CD4-positive, alpha-beta T cell (primary cell): ENCODE measurements around the gene ZNF215. TPM values are rescaled to one million over a fixed set of nuclear protein-coding genes. Genes with fewer than 3 reads are reported as not detected.
"Not testable (repeated sequence)": the region's sequence is repeated elsewhere in the genome, so short reads cannot be mapped to it uniquely, and the experiment has no call there.

Experiments used
- ATAC-seq: fragments of 200-7000 bp; cut with Tn5 transposase; one replicate; pipeline ENCODE4 v1.10.0; 2022; ENCODE audit warnings: mild to moderate bottlenecking; ENCODE audit not compliant: poor library complexity
- CTCF ChIA-PET: fragments of 350-600 bp; sonication (Branson Sonifier 250); formaldehyde crosslinking; loops from one replicate; lab custom pipeline; 2021; ENCODE audit warnings: antibody characterized with exemption, inconsistent platforms; lab: Charles Lee
- POLR2A ChIA-PET: fragments of 350-600 bp; sonication (Branson Sonifier 250); formaldehyde crosslinking; loops from one replicate; lab custom pipeline; 2021; ENCODE audit warnings: antibody characterized with exemption, inconsistent platforms; lab: Charles Lee
- DNase-seq, 14 experiments: peaks; one replicate each; pipeline ENCODE4 v3.0.0-alpha.2; 2013 to 2020; ENCODE audit warnings: mixed read lengths in 2 of 14
- H3K27ac ChIP-seq, 2 donors: one replicate each; pipeline versions ENCODE4 v1.5.1 to v1.7.0; 2013; ENCODE audit warnings: low read length in 2 of 2, low read depth in 1 of 2, mild to moderate bottlenecking in 1 of 2
- H3K27me3 ChIP-seq, 2 experiments: 1 replicate in 1 of 2; 2 replicates in 1 of 2; pipeline versions ENCODE4 v1.6.1 to v1.7.0; 2013; ENCODE audit warnings: low read length in 2 of 2, control low read depth in 1 of 2, mild to moderate bottlenecking in 1 of 2, moderate library complexity in 1 of 2; ENCODE audit not compliant: insufficient read depth in 2 of 2, control insufficient read depth in 1 of 2
- H3K36me3 ChIP-seq: one replicate; pipeline ENCODE4 v1.6.1; 2013; ENCODE audit warnings: low read length, control low read depth; ENCODE audit not compliant: insufficient read depth
- H3K4me1 ChIP-seq: one replicate; pipeline ENCODE4 v1.6.1; 2013; ENCODE audit warnings: low read length, control low read depth; ENCODE audit not compliant: insufficient read depth
- H3K4me3 ChIP-seq: one replicate; pipeline ENCODE4 v1.5.1; 2013; ENCODE audit warnings: mild to moderate bottlenecking, low read length, moderate library complexity
- H3K9me3 ChIP-seq, 2 experiments: 1 replicate in 1 of 2; 2 replicates in 1 of 2; pipeline versions ENCODE4 v1.6.1 to v1.7.0; 2013; ENCODE audit warnings: low read length in 2 of 2, mild to moderate bottlenecking in 2 of 2, control low read depth in 1 of 2, moderate library complexity in 1 of 2; ENCODE audit not compliant: control insufficient read depth in 1 of 2, insufficient read depth in 1 of 2
- H3K27ac Mint-ChIP-seq: one replicate; pipeline ENCODE4 v1.8.0; 2020; ENCODE audit warnings: mixed read lengths
- H3K27me3 Mint-ChIP-seq: one replicate; pipeline ENCODE4 v1.8.0; 2021; ENCODE audit warnings: mixed read lengths
- H3K36me3 Mint-ChIP-seq: one replicate; pipeline ENCODE4 v1.8.0; 2021; ENCODE audit warnings: low read depth, mixed read lengths
- H3K4me1 Mint-ChIP-seq: one replicate; pipeline ENCODE4 v1.8.0; 2021; ENCODE audit warnings: low read depth, mixed read lengths
- H3K4me3 Mint-ChIP-seq: one replicate; pipeline ENCODE4 v1.8.0; 2020; ENCODE audit warnings: mild to moderate bottlenecking, mixed read lengths
- H3K9me3 Mint-ChIP-seq: one replicate; pipeline ENCODE4 v1.8.0; 2020; ENCODE audit warnings: mixed read lengths
- CTCF ChIP-seq: fragments of 200-600 bp; IDR thresholded peaks from one replicate; pipeline ENCODE4 v1.8.0; 2022; ENCODE audit warnings: antibody characterized with exemption, mild to moderate bottlenecking
- intact Hi-C, 2 experiments: fragments of 100-400 bp; cut with DNase I in 1 of 2; cut with micrococcal nuclease in 1 of 2; formaldehyde crosslinking; loops; one replicate each; pipeline versions ENCODE4 v1.15.1 to v1.9.0; 2023 to 2025; cut with DNase I, micrococcal nuclease
- total RNA-seq, 174 experiments: library from RNA in 2 of 174; stranded (reverse) in 2 of 174; gene quantifications; one replicate each; pipeline ENCODE4 v1.2.3 and lab custom pipeline; 2021 to 2026

Gene ZNF215
- total RNA-seq, 2 experiments from 2014 or later, result 0.87 to 1.1 TPM

GRCh38 chr11:6900327-6900999 lies 25.8 kb upstream of the ZNF215 start:
- DNase-seq (no peak), ATAC-seq (no peak)
- H3K36me3 ChIP-seq, result no peaks in the 10 kb centered on the region
- H3K27me3 Mint-ChIP-seq, result peaks cover 27% of the 10 kb centered on the region
- no peaks in the 10 kb centered on the region for H3K9me3 Mint-ChIP-seq
- no peak overlapping the region for H3K4me3 Mint-ChIP-seq
- no peaks in the 10 kb centered on the region for H3K4me1 ChIP-seq
- H3K27me3 ChIP-seq, result no peaks in the 10 kb centered on the region
- H3K36me3 Mint-ChIP-seq, result no peaks in the 10 kb centered on the region
- intact Hi-C loops, result no loop called here
- H3K27ac ChIP-seq, result no peak overlapping the region
- CTCF ChIA-PET, result interaction anchor here (1.2 kb wide), 1 partner anchor 11 kb away, joined by 4 read pairs; no protein-coding TSS in a partner anchor
- H3K4me3 ChIP-seq, result no peak overlapping the region
- POLR2A ChIA-PET, result no interaction called here
- TF ChIP-seq CTCF, result no peak
- no peak overlapping the region for H3K27ac Mint-ChIP-seq
- no peaks in the 10 kb centered on the region for H3K4me1 Mint-ChIP-seq
- H3K9me3 ChIP-seq, result no peaks in the 10 kb centered on the region

GRCh38 chr11:6904804-6905203 lies 21.4 kb upstream of the ZNF215 start:
- POLR2A ChIA-PET, H3K4me1 Mint-ChIP-seq: not testable (repeated sequence)

GRCh38 chr11:6911378-6911777 lies 14.8 kb upstream of the ZNF215 start:
- CTCF ChIA-PET, result no interaction called here
- Mint-ChIP-seq H3K36me3 (no peaks in the 10 kb centered on the region), H3K27ac (no peak overlapping the region)

More at GRCh38 chr11:6904804-6905203, 21.4 kb upstream of the ZNF215 start:
- H3K27ac ChIP-seq, H3K36me3 ChIP-seq, DNase-seq, H3K9me3 Mint-ChIP-seq, CTCF ChIA-PET, H3K4me3 ChIP-seq, H3K27ac Mint-ChIP-seq, H3K4me3 Mint-ChIP-seq, ATAC-seq, H3K36me3 Mint-ChIP-seq, H3K27me3 ChIP-seq, H3K9me3 ChIP-seq, intact Hi-C loops, H3K4me1 ChIP-seq: not testable (repeated sequence)
- H3K27me3 Mint-ChIP-seq, result peaks cover 13% of the 10 kb centered on the region

More at GRCh38 chr11:6911378-6911777, 14.8 kb upstream of the ZNF215 start:
- no peaks in the 10 kb centered on the region for H3K4me1 ChIP-seq
- Mint-ChIP-seq H3K27me3 (no peaks in the 10 kb centered on the region), H3K4me3 (no peak overlapping the region), H3K4me1 (peaks cover 5% of the 10 kb centered on the region), H3K9me3 (no peaks in the 10 kb centered on the region)
- no peak for TF ChIP-seq CTCF
- intact Hi-C loops, result no loop called here
- POLR2A ChIA-PET, result no interaction called here
- no peaks in the 10 kb centered on the region for H3K27me3 ChIP-seq
- H3K4me3 ChIP-seq, result no peak overlapping the region
- H3K27ac ChIP-seq, result no peak overlapping the region
- no peaks in the 10 kb centered on the region for H3K36me3 ChIP-seq
- ATAC-seq (no peak), DNase-seq (no peak)
- no peaks in the 10 kb centered on the region for H3K9me3 ChIP-seq
